Sciatic nerve (tissue), 2 donors: ENCODE measurements around the gene ADAM33. TPM values are rescaled to one million over a fixed set of nuclear protein-coding genes. Genes with fewer than 3 reads are reported as not detected.
A peak's percentile ranks its signal among the peaks of the same experiment; 100 is the strongest.

Experiments
- ATAC-seq: fragments of 200-7000 bp; cut with Tn5 transposase; one replicate; pipeline ENCODE4 v1.9.1; 2020; ENCODE audit warnings: mild to moderate bottlenecking, moderate library complexity
- DNase-seq: peaks from one replicate; pipeline ENCODE4 v3.0.0-alpha.2; 2020; ENCODE audit warnings: low spot score
- intact Hi-C: fragments of 100-400 bp; cut with DNase I; formaldehyde crosslinking; loops from one replicate; pipeline ENCODE4 v1.14.2; 2022
- total RNA-seq: library from RNA; stranded (reverse); fragmentation: NEBNext Ultra II Directional; extraction: Animal tissue kit (Norgen Biotek cat#: 25700); gene quantifications from one replicate; pipeline ENCODE4 v1.2.1, GENCODE V29; 2021
- donor health status: DM: no; HTN: no; CAD: no.
- donor health status: DM: no; HTN: no; CAD: no.

Gene ADAM33
- total RNA-seq, 1 donor from 2014 or later, result 117 TPM

- DNase-seq, result no peak
- intact Hi-C loops, result no loop called here
Measured at GRCh38 chr20:3673221-3674070, 8.4 kb downstream of the ADAM33 start.

DNA sequence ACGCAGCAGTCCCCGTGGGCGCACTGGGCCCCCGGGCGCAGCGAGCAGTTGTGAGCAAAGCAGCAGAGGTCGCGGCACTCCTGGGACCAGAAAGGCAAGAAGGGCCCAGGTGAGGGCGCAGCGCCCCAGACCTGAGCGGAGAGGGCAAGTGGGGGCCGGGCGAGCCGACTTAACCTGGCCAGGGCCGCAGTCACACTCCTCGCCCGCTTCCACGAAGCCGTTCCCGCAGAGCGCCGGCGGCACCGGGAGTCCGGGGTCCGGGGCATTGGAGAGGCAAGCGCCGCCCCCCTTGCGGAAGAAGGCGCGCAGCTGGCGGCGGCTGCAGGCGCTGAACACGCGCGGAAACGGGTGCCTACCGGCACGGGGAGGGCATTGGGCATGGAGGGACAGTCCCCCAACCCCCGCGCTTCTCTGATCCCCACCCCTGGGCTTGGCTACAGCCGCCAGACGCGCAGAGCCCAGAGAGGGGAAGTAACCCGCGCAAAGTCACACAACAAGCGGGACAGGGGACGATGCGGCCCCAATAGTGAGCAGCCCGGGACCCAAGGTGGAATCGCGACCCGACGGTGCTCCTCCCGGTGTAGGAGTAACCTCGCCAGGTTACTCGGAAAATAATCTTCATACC, 9.2 kb downstream of the ADAM33 start:
- intact Hi-C loops, result no loop called here
- no peak for ATAC-seq
- no peak for DNase-seq

More at GRCh38 chr20:3673221-3674070, 8.4 kb downstream of the ADAM33 start:
- no peak for ATAC-seq

- DNase-seq, result no peak
- intact Hi-C loops, result no loop called here
Measured at GRCh38 chr20:3671986-3672546, 9.7 kb downstream of the ADAM33 start.

GRCh38 chr20:3670945-3671344, 10.9 kb downstream of the ADAM33 start:
- DNase-seq, result no peak
- no peak for ATAC-seq
- intact Hi-C loops, result no loop called here

More at GRCh38 chr20:3671986-3672546, 9.7 kb downstream of the ADAM33 start:
- ATAC-seq, result no peak

GRCh38 chr20:3670511-3670910, 11.3 kb downstream of the ADAM33 start:
- ATAC-seq (no peak), DNase-seq (no peak)
- intact Hi-C loops, result no loop called here

DNA sequence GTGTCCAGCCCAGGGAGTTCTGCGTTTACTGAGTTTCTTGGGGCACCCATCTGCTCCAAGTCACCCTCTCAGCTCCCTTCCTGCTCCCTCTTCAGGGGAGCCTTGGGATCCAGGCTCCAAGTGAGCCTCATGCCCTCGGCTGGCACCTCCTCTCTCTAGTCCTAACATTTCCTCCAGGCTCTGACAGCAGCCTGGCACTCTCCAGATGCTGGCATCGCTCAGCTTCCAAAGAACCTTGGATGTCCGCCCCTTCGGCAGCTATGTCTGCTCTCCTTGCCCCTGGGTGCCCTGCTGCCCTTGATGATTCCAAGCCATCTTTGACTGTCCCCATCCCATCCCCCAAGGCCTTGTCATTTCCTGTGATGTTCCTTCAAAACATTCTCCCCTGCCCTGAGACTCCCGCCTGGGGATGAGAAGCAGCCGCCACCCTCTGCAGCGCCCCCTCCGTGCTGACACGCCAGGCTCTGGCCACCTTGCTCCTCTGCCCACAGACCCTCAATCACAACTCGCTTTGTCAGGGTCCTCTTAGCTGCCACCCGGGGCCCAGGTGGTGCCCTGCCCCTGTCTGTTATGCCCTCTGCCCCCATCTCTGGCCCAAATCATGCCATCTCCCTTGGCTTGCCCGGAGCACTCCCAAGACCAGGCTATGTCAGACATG, 12.0 kb downstream of the ADAM33 start:
- intact Hi-C loops, result no loop called here
- ATAC-seq, result no peak

GRCh38 chr20:3667434-3668037, 14.3 kb downstream of the ADAM33 start:
- DNase-seq (no peak), ATAC-seq (no peak)
- intact Hi-C loops, result no loop called here

More for the DNA sequence above, 12.0 kb downstream of the ADAM33 start:
- no peak for DNase-seq

GRCh38 chr20:3663858-3664257, 18.0 kb downstream of the ADAM33 start:
- ATAC-seq, result no peak
- intact Hi-C loops, result no loop called here
- DNase-seq, result no peak

- DNase-seq (no peak), ATAC-seq (no peak)
- intact Hi-C loops, result no loop called here
Measured at GRCh38 chr20:3663031-3663701, 18.6 kb downstream of the ADAM33 start, which contains the start of gene GFRA4. Gene GFRA4, minus strand, starts transcription at chr20:3663399. Its CDS starts 0 bp downstream, at chr20:3663399.

DNA sequence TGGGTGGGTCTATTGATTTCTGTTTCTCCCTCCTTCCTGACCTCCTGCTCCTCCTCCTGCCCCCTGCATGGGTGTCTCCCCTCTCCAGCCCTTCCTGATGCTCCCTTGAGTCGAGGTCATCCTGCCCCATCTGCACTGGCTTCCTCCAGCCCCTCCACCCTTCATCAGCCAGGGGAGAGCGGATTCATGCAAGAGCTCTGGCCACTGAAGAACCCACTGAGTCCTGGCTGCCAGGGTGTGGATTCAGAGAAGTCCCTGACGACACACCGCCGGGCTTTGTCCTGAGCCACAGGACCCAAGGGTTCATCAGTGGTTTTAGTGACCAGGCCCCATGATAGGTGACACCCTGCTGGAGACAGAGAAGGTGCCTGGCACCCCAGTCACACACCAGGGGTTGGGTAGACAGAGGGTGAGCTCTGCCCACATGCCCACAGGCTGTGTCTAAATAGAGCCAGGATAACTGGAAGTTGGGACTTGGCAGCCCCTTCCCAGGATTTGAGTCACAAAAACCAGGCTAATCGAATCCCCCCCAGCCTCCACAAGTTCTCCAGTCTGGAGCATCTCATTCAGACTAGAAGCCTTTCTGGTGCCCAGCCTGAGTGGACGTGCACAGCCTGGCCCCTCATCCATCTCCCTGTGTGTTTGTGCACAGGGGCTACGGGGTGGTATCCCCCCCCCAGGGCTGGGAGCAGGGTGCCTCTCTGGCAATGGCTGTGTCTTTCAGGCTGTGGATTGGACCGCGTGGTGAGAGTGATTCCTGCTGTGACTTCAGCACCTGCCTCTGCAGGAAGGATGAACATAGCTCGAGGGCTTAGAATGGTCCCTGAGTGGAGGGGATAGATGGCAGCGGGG, 19.8 kb downstream of the ADAM33 start:
- ATAC-seq, result no peak
- intact Hi-C loops, result no loop called here
- DNase-seq, result no peak

- intact Hi-C loops, result no loop called here
- ATAC-seq (no peak), DNase-seq (peak; percentile 43)
Measured at GRCh38 chr20:3661060-3661813, 20.6 kb downstream of the ADAM33 start.

DNA sequence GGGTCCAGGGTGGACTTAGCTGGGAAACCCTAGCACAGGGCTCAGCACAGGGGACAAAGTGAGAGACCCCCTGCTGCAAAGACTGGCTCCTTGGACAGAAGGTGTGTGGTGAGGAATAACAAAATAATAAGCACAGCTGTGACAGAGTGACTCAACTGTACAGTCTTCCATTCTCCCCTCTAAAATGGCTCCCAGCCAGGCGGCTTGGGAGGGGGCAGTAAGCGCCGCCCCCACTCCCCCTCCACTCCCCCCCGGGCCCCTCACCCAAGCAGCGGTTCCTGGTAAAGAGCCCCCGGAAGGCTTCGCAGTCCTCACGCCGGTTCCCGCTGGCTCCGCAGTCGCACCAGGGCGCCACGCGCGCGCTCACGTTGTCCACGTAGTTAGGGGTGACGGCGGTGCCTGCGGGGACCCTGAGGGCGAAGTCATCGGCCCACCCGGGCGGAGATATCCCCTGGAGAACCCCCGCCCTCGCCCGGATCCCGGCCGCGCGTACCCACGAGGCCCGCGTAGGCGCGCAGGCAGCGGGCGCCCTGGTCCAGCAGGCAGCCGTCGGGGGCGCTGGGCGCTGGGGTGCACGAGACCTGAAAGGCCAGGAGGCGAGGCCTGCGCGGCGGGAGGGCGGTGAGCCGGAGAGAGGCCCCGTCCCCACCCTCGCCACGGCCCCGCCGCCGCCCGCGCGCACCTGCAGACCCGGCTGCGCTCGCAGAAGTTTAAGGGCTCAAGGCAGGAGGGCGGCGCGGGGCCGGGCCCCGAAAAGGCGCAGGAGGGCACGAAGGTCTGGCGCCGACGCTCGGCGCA, 21.3 kb downstream of the ADAM33 start:
- intact Hi-C loops, result no loop called here
- DNase-seq, result peak; percentile 52
- ATAC-seq, result no peak

GRCh38 chr20:3659492-3660261, 22.1 kb downstream of the ADAM33 start:
- ATAC-seq (no peak), DNase-seq (peak; percentile 51)
- intact Hi-C loops, result no loop called here

GRCh38 chr20:3658716-3659491, 22.9 kb downstream of the ADAM33 start:
- intact Hi-C loops, result no loop called here
- DNase-seq (peak; percentile 13), ATAC-seq (no peak)
